Liver (tissue), 9 donors: ENCODE results near the gene RPTOR. TPM values are rescaled to one million over a fixed set of nuclear protein-coding genes. Genes with fewer than 3 reads are reported as not detected.

Experiments used
- DNase-seq: peaks from one replicate; pipeline ENCODE4 v3.0.0-alpha.2; 2017; ENCODE audit warnings: low spot score
- H3K27ac ChIP-seq, 2 donors: one replicate each; pipeline ENCODE4 v1.7.0; 2013; ENCODE audit warnings: inconsistent platforms in 2 of 2, low read length in 2 of 2, control low read depth in 1 of 2, low read depth in 1 of 2, mild to moderate bottlenecking in 1 of 2
- H3K27me3 ChIP-seq, 4 donors: one replicate each; pipeline versions ENCODE4 v1.6.1 to v1.7.0; 2013; ENCODE audit warnings: low read length in 3 of 4, inconsistent platforms in 1 of 4, mild to moderate bottlenecking in 1 of 4, moderate library complexity in 1 of 4; ENCODE audit not compliant: control insufficient read depth in 4 of 4, insufficient read depth in 4 of 4
- H3K36me3 ChIP-seq, 4 donors: one replicate each; pipeline versions ENCODE4 v1.6.1 to v1.7.0; 2013; ENCODE audit warnings: low read length in 3 of 4, mild to moderate bottlenecking in 3 of 4, low read depth in 1 of 4, moderate library complexity in 1 of 4; ENCODE audit not compliant: control insufficient read depth in 4 of 4, insufficient read depth in 3 of 4
- H3K4me1 ChIP-seq, 4 donors: one replicate each; pipeline versions ENCODE4 v1.6.1 to v1.7.0; 2013; ENCODE audit warnings: low read length in 3 of 4, mild to moderate bottlenecking in 3 of 4, moderate library complexity in 1 of 4; ENCODE audit not compliant: control insufficient read depth in 4 of 4, insufficient read depth in 4 of 4
- H3K4me3 ChIP-seq, 3 donors: one replicate each; pipeline versions ENCODE4 v1.6.1 to v1.7.0; 2013; ENCODE audit warnings: low read length in 3 of 3, control low read depth in 1 of 3, low read depth in 1 of 3, mild to moderate bottlenecking in 1 of 3
- H3K9ac ChIP-seq, 2 donors: one replicate each; pipeline ENCODE4 v1.7.0; 2013; ENCODE audit warnings: low read length in 2 of 2, mild to moderate bottlenecking in 2 of 2, moderate library complexity in 2 of 2, control low read depth in 1 of 2, low read depth in 1 of 2
- H3K9me3 ChIP-seq, 4 donors: one replicate each; pipeline versions ENCODE4 v1.6.1 to v1.7.0; 2013; ENCODE audit warnings: low read length in 3 of 4; ENCODE audit not compliant: control insufficient read depth in 4 of 4
- ATF3 ChIP-seq: IDR thresholded peaks from 2 replicates; pipeline ENCODE4 v1.6.1; 2016; ENCODE audit warnings: antibody characterized with exemption
- CTCF ChIP-seq: fragments of 150-350 bp; IDR thresholded peaks from 2 replicates; pipeline ENCODE4 v1.5.1; 2017; ENCODE audit warnings: improper control_type of control experiment, low read depth, low read length; ENCODE audit not compliant: missing input control
- EGR1 ChIP-seq, 2 donors: IDR thresholded peaks; 2 replicates each; pipeline ENCODE4 v1.6.1; 2016 to 2018; ENCODE audit warnings: antibody characterized with exemption in 2 of 2, low read depth in 2 of 2
- FOXA1 ChIP-seq: IDR thresholded peaks from 2 replicates; pipeline ENCODE4 v1.6.1; 2016; ENCODE audit warnings: antibody characterized with exemption
- FOXA2 ChIP-seq: IDR thresholded peaks from 2 replicates; pipeline ENCODE4 v1.6.1; 2016; ENCODE audit warnings: antibody characterized with exemption
- GABPA ChIP-seq, 2 donors: IDR thresholded peaks in 1 of 2; conservative IDR thresholded peaks in 1 of 2; 2 replicates each; pipeline ENCODE4 v1.6.1; 2016; ENCODE audit warnings: antibody characterized with exemption in 2 of 2, mild to moderate bottlenecking in 1 of 2, moderate library complexity in 1 of 2
- HNF4A ChIP-seq, 2 donors: conservative IDR thresholded peaks; 2 replicates each; pipeline ENCODE4 v1.6.1; 2016; ENCODE audit warnings: antibody characterized with exemption in 2 of 2, mild to moderate bottlenecking in 2 of 2
- HNF4G ChIP-seq: IDR thresholded peaks from 2 replicates; pipeline ENCODE4 v1.6.1; 2016; ENCODE audit warnings: antibody characterized with exemption
- JUND ChIP-seq, 2 donors: IDR thresholded peaks; 2 replicates each; pipeline ENCODE4 v1.6.1; 2016; ENCODE audit warnings: antibody characterized with exemption in 2 of 2
- MAX ChIP-seq: IDR thresholded peaks from 2 replicates; pipeline ENCODE4 v1.6.1; 2016; ENCODE audit warnings: antibody characterized with exemption
- NR2F2 ChIP-seq: IDR thresholded peaks from 2 replicates; pipeline ENCODE4 v1.6.1; 2016; ENCODE audit warnings: antibody characterized with exemption
- RAD21 ChIP-seq, 2 donors: IDR thresholded peaks; 2 replicates each; pipeline ENCODE4 v1.6.1; 2016; ENCODE audit warnings: antibody characterized with exemption in 2 of 2, mild to moderate bottlenecking in 2 of 2
- RXRA ChIP-seq, 2 donors: IDR thresholded peaks; 2 replicates each; pipeline ENCODE4 v1.6.1; 2017 to 2018; ENCODE audit warnings: antibody characterized with exemption in 2 of 2, mild to moderate bottlenecking in 1 of 2
- SP1 ChIP-seq: IDR thresholded peaks from 2 replicates; pipeline ENCODE4 v1.6.1; 2018; ENCODE audit warnings: antibody characterized with exemption, mild to moderate bottlenecking
- TAF1 ChIP-seq: conservative IDR thresholded peaks from 2 replicates; pipeline ENCODE4 v1.6.1; 2016; ENCODE audit warnings: antibody characterized with exemption, mild to moderate bottlenecking
- YY1 ChIP-seq: IDR thresholded peaks from 2 replicates; pipeline ENCODE4 v1.6.1; 2016; ENCODE audit warnings: antibody characterized with exemption, mild to moderate bottlenecking
- WGBS: extraction: QIAGEN DNeasy Blood & Tissue Kit; methylation state at CpG from one replicate; pipeline ENCODE4 v1.1.7; 2013; 5-methylcytosine and 5-hydroxymethylcytosine counted together
- polyA plus RNA-seq, 2 donors: library from polyadenylated mRNA; stranded (reverse) in 1 of 2; unstranded in 1 of 2; fragments of 200-250 nt in 1 of 2; fragments of >200 nt in 1 of 2; fragmentation: Nextera tagmentation in 1 of 2; extraction: Ambion mirVana in 1 of 2; gene quantifications; one replicate each; pipeline versions ENCODE4 v1.2.1 to v1.2.3, GENCODE V29; 2013 to 2015
- total RNA-seq, 2 donors: library from RNA; depleted of rRNA; stranded (reverse); fragments of >200 nt; gene quantifications; one replicate each; pipeline ENCODE4 v1.2.3, GENCODE V29; 2014
- TF ChIP-seq, protein P1 (sequence below): IDR thresholded peaks from 2 replicates; pipeline ENCODE4 v1.6.1; 2016; ENCODE audit warnings: antibody characterized with exemption
- TF ChIP-seq, protein P2 (sequence below): IDR thresholded peaks from 2 replicates; pipeline ENCODE4 v1.6.1; 2016; ENCODE audit warnings: antibody characterized with exemption, mild to moderate bottlenecking
- donor health status: healthy.
- donor health status: healthy.
- donor health status: healthy.
- donor health status: healthy.
- donor health status: healthy.

Gene RPTOR
- total and polyA plus RNA-seq, 4 donors = 4.8 to 25.4 (median 11.6) TPM

GRCh38 chr17:80604670-80605010 lies 60.0 kb downstream of the RPTOR start:
- DNase-seq = no peak
- no peaks in the 10 kb centered on the region for H3K9me3 ChIP-seq
- no peak for TF ChIP-seq YY1
- TF ChIP-seq JUND (IDR thresholded peaks at IDR 0.05) = no peak
- no peak for TF ChIP-seq MAX
- TF ChIP-seq TAF1 = no peak
- no peak for TF ChIP-seq HNF4A (conservative IDR thresholded peaks at IDR 0.05)
- no peak for TF ChIP-seq EGR1 (IDR thresholded peaks at IDR 0.05; ENCODE audit: low read depth in 2 of 2)
- TF ChIP-seq RXRA (IDR thresholded peaks at IDR 0.05) = no peak
- no peak for TF ChIP-seq ATF3
- TF ChIP-seq FOXA2 = no peak
- TF ChIP-seq, protein P1, sequence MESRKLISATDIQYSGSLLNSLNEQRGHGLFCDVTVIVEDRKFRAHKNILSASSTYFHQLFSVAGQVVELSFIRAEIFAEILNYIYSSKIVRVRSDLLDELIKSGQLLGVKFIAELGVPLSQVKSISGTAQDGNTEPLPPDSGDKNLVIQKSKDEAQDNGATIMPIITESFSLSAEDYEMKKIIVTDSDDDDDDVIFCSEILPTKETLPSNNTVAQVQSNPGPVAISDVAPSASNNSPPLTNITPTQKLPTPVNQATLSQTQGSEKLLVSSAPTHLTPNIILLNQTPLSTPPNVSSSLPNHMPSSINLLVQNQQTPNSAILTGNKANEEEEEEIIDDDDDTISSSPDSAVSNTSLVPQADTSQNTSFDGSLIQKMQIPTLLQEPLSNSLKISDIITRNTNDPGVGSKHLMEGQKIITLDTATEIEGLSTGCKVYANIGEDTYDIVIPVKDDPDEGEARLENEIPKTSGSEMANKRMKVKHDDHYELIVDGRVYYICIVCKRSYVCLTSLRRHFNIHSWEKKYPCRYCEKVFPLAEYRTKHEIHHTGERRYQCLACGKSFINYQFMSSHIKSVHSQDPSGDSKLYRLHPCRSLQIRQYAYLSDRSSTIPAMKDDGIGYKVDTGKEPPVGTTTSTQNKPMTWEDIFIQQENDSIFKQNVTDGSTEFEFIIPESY = no peak

GRCh38 chr17:80605326-80606066 lies 60.9 kb downstream of the RPTOR start:
- Histone ChIP-seq H3K36me3 (no peaks in the 10 kb centered on the region), H3K4me1 (no peaks in the 10 kb centered on the region), H3K27me3 (no peaks in the 10 kb centered on the region), H3K9ac (no peak overlapping the region), H3K27ac (no peak overlapping the region), H3K9me3 (no peaks in the 10 kb centered on the region), H3K4me3 (no peak overlapping the region)
- TF ChIP-seq SP1 = no peak
- no peak for TF ChIP-seq GABPA (IDR thresholded peaks at IDR 0.05 in 1 of 2, conservative IDR thresholded peaks at IDR 0.05 in 1 of 2)
- TF ChIP-seq TAF1 = no peak
- TF ChIP-seq JUND (IDR thresholded peaks at IDR 0.05) = no peak
- no peak for TF ChIP-seq HNF4A (conservative IDR thresholded peaks at IDR 0.05)
- no peak for TF ChIP-seq NR2F2
- TF ChIP-seq FOXA1 = no peak
- TF ChIP-seq, protein P1 = no peak
- no peak for TF ChIP-seq YY1
- no peak for TF ChIP-seq RAD21 (IDR thresholded peaks at IDR 0.05)
- TF ChIP-seq EGR1 (IDR thresholded peaks at IDR 0.05; ENCODE audit: low read depth in 2 of 2) = no peak
- no peak for TF ChIP-seq RXRA (IDR thresholded peaks at IDR 0.05)
- no peak for TF ChIP-seq ATF3
- TF ChIP-seq, protein P2, sequence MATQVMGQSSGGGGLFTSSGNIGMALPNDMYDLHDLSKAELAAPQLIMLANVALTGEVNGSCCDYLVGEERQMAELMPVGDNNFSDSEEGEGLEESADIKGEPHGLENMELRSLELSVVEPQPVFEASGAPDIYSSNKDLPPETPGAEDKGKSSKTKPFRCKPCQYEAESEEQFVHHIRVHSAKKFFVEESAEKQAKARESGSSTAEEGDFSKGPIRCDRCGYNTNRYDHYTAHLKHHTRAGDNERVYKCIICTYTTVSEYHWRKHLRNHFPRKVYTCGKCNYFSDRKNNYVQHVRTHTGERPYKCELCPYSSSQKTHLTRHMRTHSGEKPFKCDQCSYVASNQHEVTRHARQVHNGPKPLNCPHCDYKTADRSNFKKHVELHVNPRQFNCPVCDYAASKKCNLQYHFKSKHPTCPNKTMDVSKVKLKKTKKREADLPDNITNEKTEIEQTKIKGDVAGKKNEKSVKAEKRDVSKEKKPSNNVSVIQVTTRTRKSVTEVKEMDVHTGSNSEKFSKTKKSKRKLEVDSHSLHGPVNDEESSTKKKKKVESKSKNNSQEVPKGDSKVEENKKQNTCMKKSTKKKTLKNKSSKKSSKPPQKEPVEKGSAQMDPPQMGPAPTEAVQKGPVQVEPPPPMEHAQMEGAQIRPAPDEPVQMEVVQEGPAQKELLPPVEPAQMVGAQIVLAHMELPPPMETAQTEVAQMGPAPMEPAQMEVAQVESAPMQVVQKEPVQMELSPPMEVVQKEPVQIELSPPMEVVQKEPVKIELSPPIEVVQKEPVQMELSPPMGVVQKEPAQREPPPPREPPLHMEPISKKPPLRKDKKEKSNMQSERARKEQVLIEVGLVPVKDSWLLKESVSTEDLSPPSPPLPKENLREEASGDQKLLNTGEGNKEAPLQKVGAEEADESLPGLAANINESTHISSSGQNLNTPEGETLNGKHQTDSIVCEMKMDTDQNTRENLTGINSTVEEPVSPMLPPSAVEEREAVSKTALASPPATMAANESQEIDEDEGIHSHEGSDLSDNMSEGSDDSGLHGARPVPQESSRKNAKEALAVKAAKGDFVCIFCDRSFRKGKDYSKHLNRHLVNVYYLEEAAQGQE = no peak
- no peak for TF ChIP-seq MAX
- no peak for TF ChIP-seq HNF4G
- TF ChIP-seq CTCF = no peak
- no peak for DNase-seq
- WGBS = 89% methylated on average over 16 of the region's 16 CpGs

More at GRCh38 chr17:80604670-80605010, 60.0 kb downstream of the RPTOR start:
- Histone ChIP-seq H3K27me3 (no peaks in the 10 kb centered on the region), H3K36me3 (no peaks in the 10 kb centered on the region), H3K4me3 (no peak overlapping the region), H3K4me1 (peaks cover 0 to 5% (median 4%) of the 10 kb centered on the region in 4 donors), H3K9ac (no peak overlapping the region), H3K27ac (no peak overlapping the region)
- 97% methylated on average over 7 of the region's 7 CpGs for WGBS
